ENCODE data around the gene F3. TPM values are rescaled to one million over a fixed set of nuclear protein-coding genes. Genes with fewer than 3 reads are reported as not detected.

F3 gene
- total RNA-seq, 1 experiment from 2014 or later, result 296 TPM

DNA sequence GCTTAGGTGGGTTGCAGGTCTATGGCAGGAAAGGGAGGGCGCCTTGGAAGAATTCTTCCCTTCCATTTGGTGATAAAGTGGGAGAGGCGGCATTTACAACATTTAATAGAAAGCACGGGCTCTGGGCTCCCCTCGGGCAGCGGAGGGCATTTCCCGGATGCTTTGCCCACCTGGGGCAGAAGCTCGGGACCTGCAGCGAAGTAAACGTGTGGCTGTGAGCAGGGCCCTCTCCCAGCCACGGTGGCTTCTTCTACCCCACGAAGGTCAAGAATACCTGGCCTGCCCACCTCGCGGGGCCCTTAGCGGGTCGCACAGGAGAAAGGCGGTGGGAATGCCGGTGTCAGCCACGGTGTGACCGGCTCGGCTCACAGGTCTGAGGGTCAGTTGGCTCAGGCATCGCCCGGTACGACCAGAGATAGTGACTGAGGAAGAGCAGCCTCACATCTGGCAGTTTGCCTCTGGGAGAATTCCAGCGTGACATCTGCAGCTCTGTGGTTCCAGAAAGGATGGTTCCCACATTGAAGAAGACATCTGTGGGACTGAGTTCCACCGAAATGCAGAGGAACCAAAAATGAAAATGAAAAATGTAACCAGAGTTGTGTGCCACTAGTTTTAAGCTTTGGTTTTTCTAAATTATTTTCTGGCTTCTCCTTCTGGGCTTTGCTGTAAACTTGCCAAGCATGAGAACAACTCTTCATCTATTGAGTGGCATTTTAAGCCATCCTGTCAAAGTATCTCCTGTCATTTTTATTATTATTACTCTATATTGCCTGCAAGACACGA, 720 bp upstream of the F3 start:
- DNase-seq (ENCODE audit: unreplicated experiment), result peak; percentile 63
- TSS peak; percentile 70 for BruUV-seq (replicated peaks)
- H3K36me3 Mint-ChIP-seq (ENCODE audit: insufficient read depth, unreplicated experiment), result peaks cover 12% of the 10 kb centered on the region
- H3K4me3 Mint-ChIP-seq (ENCODE audit: unreplicated experiment), result peak overlapping the region; percentile 92
- peak overlapping the region; percentile 97 for H3K27ac Mint-ChIP-seq (ENCODE audit: low read depth, unreplicated experiment)
- ChIA-PET POLR2A (interaction anchor here (0.7 to 5.6 kb wide), 32 partner anchors 8 to 687 kb away, joined by 3 to 30 read pairs (median 4); partner anchors contain the start of gene ABCD3), CTCF (interaction anchor here (0.6 to 1.9 kb wide), 8 partner anchors 58 to 264 kb away, joined by 3 to 10 read pairs (median 3); no protein-coding TSS in a partner anchor)
- no peaks in the 10 kb centered on the region for H3K27me3 Mint-ChIP-seq (ENCODE audit: insufficient read depth, unreplicated experiment)
- intact Hi-C loops (cut with micrococcal nuclease), result loop anchor here (5.0 kb wide), 2 partner anchors 40 to 500 kb away; no protein-coding TSS in a partner anchor
- H3K9me3 Mint-ChIP-seq (ENCODE audit: unreplicated experiment), result no peaks in the 10 kb centered on the region
- H3K4me1 Mint-ChIP-seq (ENCODE audit: insufficient read depth, unreplicated experiment), result peaks cover 57% of the 10 kb centered on the region
- TF ChIP-seq, protein P1, sequence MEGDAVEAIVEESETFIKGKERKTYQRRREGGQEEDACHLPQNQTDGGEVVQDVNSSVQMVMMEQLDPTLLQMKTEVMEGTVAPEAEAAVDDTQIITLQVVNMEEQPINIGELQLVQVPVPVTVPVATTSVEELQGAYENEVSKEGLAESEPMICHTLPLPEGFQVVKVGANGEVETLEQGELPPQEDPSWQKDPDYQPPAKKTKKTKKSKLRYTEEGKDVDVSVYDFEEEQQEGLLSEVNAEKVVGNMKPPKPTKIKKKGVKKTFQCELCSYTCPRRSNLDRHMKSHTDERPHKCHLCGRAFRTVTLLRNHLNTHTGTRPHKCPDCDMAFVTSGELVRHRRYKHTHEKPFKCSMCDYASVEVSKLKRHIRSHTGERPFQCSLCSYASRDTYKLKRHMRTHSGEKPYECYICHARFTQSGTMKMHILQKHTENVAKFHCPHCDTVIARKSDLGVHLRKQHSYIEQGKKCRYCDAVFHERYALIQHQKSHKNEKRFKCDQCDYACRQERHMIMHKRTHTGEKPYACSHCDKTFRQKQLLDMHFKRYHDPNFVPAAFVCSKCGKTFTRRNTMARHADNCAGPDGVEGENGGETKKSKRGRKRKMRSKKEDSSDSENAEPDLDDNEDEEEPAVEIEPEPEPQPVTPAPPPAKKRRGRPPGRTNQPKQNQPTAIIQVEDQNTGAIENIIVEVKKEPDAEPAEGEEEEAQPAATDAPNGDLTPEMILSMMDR (IDR thresholded peaks at IDR 0.05; ENCODE audit: unreplicated experiment), result no peak

DNA sequence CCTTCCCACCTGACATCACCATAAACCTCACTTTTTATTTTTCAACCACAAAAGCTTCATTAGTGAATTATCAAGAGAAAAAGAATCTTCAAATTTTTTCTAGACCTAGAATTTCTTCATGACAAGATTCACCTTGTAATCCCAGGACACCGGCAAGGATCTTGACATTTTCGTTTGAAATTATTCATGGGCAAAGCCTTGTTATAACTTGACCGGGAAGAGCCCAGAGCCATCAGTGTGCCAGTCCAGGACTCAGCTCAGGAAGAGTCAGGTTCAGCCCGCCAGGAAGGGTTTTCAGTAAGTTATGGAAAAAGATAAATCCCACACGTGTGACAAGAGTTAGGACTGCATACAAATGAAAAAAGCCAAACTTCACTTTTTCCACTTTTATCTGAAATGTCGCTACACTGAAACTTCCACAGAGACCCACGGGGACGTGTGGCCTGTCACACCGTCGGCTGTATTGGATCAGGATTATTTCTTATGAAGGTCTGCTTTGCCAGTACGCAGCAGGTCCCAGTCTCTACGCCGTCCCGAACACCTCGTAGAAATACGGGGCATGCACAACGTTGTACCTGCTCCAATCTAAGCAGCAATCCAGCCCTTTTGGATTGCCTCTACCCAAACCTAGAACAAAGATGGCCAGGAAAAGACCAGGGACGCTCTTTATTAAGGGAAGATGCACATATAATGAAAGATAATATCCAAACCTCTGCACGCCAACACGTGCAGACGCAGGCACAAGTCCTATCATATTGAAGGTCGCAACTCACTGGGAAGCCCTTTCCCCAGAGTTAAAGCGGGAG, 916 bp downstream of the F3 start:
- POLR2A ChIA-PET, result interaction anchor here (0.7 to 5.6 kb wide), 23 partner anchors 8 to 272 kb away, joined by 3 to 30 read pairs (median 5); partner anchors contain the start of gene ABCD3
- H3K36me3 Mint-ChIP-seq (ENCODE audit: insufficient read depth, unreplicated experiment), result peaks cover 19% of the 10 kb centered on the region
- peak overlapping the region; percentile 97 for H3K27ac Mint-ChIP-seq (ENCODE audit: low read depth, unreplicated experiment)
- peak overlapping the region; percentile 92 for H3K4me3 Mint-ChIP-seq (ENCODE audit: unreplicated experiment)
- DNase-seq (ENCODE audit: unreplicated experiment), result peak; percentile 50
- intact Hi-C loops (cut with micrococcal nuclease), result loop anchor here (1.0 to 5.0 kb wide), 4 partner anchors 42 to 502 kb away; no protein-coding TSS in a partner anchor
- TF ChIP-seq, protein P1 (IDR thresholded peaks at IDR 0.05; ENCODE audit: unreplicated experiment), result no peak
- H3K9me3 Mint-ChIP-seq (ENCODE audit: unreplicated experiment), result no peaks in the 10 kb centered on the region
- TSS peak; percentile 36 for BruUV-seq (replicated peaks)
- H3K27me3 Mint-ChIP-seq (ENCODE audit: insufficient read depth, unreplicated experiment), result no peaks in the 10 kb centered on the region
- CTCF ChIA-PET, result interaction anchor here (0.7 to 2.5 kb wide), 11 partner anchors 13 to 266 kb away, joined by 3 to 15 read pairs (median 5); no protein-coding TSS in a partner anchor
- peaks cover 67% of the 10 kb centered on the region for H3K4me1 Mint-ChIP-seq (ENCODE audit: insufficient read depth, unreplicated experiment)

DNA sequence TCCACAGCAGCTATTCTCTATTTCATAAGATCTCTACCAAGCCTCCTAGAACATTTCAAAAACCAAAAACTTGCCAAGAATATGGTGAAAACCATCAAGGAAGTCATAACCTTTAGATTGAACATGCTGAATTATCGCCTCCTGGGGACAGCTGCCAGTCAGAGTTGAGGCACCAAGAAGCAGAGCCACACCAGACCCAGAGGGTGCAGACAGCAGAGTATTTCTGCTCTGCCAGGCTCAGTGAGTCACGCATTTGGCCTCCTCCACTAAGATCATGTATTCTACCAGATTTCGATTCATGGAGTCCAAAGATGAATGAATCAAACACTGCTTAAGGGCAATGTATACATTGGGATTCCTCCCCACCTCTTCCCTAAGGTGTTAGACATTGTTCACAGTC, 2.1 kb downstream of the F3 start:
- DNase-seq (ENCODE audit: unreplicated experiment), result peak; percentile 93
- Mint-ChIP-seq H3K36me3 (ENCODE audit: insufficient read depth, unreplicated experiment) (peaks cover 27% of the 10 kb centered on the region), H3K27me3 (ENCODE audit: insufficient read depth, unreplicated experiment) (no peaks in the 10 kb centered on the region), H3K4me3 (ENCODE audit: unreplicated experiment) (peak overlapping the region; percentile 92), H3K27ac (ENCODE audit: low read depth, unreplicated experiment) (peak overlapping the region; percentile 97), H3K9me3 (ENCODE audit: unreplicated experiment) (no peaks in the 10 kb centered on the region), H3K4me1 (ENCODE audit: insufficient read depth, unreplicated experiment) (peaks cover 65% of the 10 kb centered on the region)
- intact Hi-C loops (cut with micrococcal nuclease), result loop anchor here (2.0 kb wide), 1 partner anchor 263 kb away; no protein-coding TSS in a partner anchor
- POLR2A ChIA-PET, result interaction anchor here (0.7 to 5.6 kb wide), 17 partner anchors 8 to 273 kb away, joined by 3 to 30 read pairs (median 6); no protein-coding TSS in a partner anchor
- no TSS peak for BruUV-seq (replicated peaks)
- TF ChIP-seq, protein P1 (IDR thresholded peaks at IDR 0.05; ENCODE audit: unreplicated experiment), result no peak
- CTCF ChIA-PET, result interaction anchor here (0.7 to 28.3 kb wide), 12 partner anchors 12 to 264 kb away, joined by 3 to 457 read pairs (median 4); no protein-coding TSS in a partner anchor
